ENCODE results near the gene NOS1.

DNA sequence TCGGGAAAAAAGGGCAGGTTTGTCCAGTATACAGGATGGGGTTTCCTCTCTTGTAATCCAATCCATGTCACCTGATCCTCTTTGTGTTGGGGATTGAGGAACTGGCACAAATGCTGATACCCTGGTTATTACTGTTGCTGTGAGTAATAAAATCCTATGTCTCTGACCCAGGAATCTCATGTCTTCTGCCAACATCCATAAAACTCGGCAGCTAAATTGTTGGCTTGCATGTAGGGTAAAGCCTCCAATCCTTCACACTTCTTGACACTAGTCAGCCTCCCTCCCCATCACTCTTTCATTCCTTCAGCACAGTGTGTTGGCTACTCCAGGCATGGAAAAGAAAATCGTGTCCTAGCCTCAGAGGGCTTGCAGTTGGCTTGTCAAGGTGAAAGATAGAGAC is 9.2 kb upstream of the NOS1 start:
- TF ChIP-seq RXRA (IDR thresholded peaks at IDR 0.05; ENCODE audit: insufficient read depth, low read depth, low read length) (no peak), SIN3A (conservative IDR thresholded peaks at IDR 0.05 in 1 of 2, IDR thresholded peaks at IDR 0.05 in 1 of 2; ENCODE audit: low read depth in 1 of 2, low read length in 2 of 2) (no peak), ZNF274 (IDR thresholded peaks at IDR 0.05; ENCODE audit: borderline replicate concordance, extremely low read depth, low read length) (no peak)
- TF ChIP-seq, protein P1, sequence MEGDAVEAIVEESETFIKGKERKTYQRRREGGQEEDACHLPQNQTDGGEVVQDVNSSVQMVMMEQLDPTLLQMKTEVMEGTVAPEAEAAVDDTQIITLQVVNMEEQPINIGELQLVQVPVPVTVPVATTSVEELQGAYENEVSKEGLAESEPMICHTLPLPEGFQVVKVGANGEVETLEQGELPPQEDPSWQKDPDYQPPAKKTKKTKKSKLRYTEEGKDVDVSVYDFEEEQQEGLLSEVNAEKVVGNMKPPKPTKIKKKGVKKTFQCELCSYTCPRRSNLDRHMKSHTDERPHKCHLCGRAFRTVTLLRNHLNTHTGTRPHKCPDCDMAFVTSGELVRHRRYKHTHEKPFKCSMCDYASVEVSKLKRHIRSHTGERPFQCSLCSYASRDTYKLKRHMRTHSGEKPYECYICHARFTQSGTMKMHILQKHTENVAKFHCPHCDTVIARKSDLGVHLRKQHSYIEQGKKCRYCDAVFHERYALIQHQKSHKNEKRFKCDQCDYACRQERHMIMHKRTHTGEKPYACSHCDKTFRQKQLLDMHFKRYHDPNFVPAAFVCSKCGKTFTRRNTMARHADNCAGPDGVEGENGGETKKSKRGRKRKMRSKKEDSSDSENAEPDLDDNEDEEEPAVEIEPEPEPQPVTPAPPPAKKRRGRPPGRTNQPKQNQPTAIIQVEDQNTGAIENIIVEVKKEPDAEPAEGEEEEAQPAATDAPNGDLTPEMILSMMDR (IDR thresholded peaks at IDR 0.05; ENCODE audit: control extremely low read depth in 1 of 3, insufficient read depth in 1 of 3, low read depth in 1 of 3, low read length in 3 of 3), result no peak

Data from H1 (cell line).